ENCODE measurements around the gene ZNF189. TPM values are rescaled to one million over a fixed set of nuclear protein-coding genes. Genes with fewer than 3 reads are reported as not detected.

ZNF189 gene
- polyA plus RNA-seq, 1 donor (not counting 4 experiments of a cell fraction or from before 2014, with no cell fraction given): 8.7 TPM

DNA sequence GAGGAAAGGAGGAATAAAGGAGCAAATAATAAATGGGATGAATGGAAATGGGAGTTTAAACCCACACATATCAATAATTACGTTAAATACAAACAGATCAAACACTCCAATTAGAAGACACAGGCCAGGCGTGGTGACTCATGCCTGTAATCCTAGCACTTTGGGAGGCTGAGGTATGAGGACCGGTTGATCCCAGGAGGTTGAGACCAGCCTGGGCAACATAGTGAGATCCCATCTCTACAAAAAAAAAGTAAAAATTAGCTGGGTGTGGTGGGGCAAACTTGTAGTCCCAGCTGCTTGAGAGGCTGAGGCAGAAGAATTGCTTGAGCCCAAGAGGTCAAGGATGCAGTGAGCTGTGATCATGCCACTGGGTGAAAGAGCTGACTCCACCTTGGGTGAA is 17.5 kb upstream of the ZNF189 start:
- H3K27ac ChIP-seq (ENCODE audit: control insufficient read depth, insufficient read depth, low read length): no peak overlapping the region

DNA sequence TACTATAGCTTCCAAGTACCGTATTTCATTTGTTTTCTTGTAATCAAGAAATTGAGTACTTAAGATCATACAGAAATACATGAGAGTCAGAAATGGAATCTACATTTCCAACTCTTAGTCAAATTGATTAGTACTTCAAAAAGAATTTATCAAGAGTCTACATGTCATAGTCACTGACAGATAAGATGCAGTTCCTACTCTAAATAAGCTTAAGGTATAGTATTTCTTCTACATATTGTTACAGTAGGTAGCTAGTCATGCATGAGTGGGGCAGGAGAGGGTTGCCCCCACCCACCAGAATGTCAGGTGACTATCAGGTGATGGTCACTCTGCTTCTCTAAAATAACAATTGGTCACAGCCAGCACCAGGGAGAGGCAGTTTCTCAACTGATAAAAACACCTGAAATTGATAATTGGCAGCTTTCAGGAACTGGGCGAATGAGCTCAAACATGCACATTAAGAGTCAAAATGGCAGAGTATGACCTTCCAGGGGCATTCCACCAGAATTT is 16.8 kb upstream of the ZNF189 start:
- H3K9me3 ChIP-seq (ENCODE audit: control insufficient read depth, low read depth, low read length): no peaks in the 10 kb centered on the region
- H3K4me3 ChIP-seq (ENCODE audit: control insufficient read depth in 2 of 3, extremely low read depth in 1 of 3, insufficient read depth in 2 of 3, low read depth in 1 of 3, low read length in 3 of 3): no peak overlapping the region

More for the DNA sequence above, 17.5 kb upstream of the ZNF189 start:
- TF ChIP-seq, protein P1, sequence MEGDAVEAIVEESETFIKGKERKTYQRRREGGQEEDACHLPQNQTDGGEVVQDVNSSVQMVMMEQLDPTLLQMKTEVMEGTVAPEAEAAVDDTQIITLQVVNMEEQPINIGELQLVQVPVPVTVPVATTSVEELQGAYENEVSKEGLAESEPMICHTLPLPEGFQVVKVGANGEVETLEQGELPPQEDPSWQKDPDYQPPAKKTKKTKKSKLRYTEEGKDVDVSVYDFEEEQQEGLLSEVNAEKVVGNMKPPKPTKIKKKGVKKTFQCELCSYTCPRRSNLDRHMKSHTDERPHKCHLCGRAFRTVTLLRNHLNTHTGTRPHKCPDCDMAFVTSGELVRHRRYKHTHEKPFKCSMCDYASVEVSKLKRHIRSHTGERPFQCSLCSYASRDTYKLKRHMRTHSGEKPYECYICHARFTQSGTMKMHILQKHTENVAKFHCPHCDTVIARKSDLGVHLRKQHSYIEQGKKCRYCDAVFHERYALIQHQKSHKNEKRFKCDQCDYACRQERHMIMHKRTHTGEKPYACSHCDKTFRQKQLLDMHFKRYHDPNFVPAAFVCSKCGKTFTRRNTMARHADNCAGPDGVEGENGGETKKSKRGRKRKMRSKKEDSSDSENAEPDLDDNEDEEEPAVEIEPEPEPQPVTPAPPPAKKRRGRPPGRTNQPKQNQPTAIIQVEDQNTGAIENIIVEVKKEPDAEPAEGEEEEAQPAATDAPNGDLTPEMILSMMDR (optimal IDR thresholded peaks at IDR 0.05 in 1 of 3, IDR thresholded peaks at IDR 0.05 in 1 of 3, conservative IDR thresholded peaks at IDR 0.05 in 1 of 3; ENCODE audit: extremely low read depth in 1 of 3, insufficient read depth in 2 of 3, low read length in 3 of 3): no peak
- TF ChIP-seq EZH2 (IDR thresholded peaks at IDR 0.05; ENCODE audit: low read length): no peak
- Histone ChIP-seq H3K36me3 (ENCODE audit: control insufficient read depth in 2 of 2, extremely low read depth in 1 of 2, insufficient read depth in 2 of 2, low read length in 2 of 2) (no peaks in the 10 kb centered on the region), H3K9me1 (ENCODE audit: control insufficient read depth, extremely low read depth, insufficient read depth, low read length) (no peaks in the 10 kb centered on the region), H3K4me2 (ENCODE audit: control insufficient read depth, extremely low read depth, insufficient read depth, low read depth, low read length) (no peak overlapping the region), H4K20me1 (ENCODE audit: control insufficient read depth, extremely low read depth, insufficient read depth, low read length) (no peaks in the 10 kb centered on the region), H3K4me3 (ENCODE audit: control insufficient read depth in 2 of 3, extremely low read depth in 1 of 3, insufficient read depth in 2 of 3, low read depth in 1 of 3, low read length in 3 of 3) (no peak overlapping the region), H3K9me3 (ENCODE audit: control insufficient read depth, low read depth, low read length) (no peaks in the 10 kb centered on the region), H3K27me3 (ENCODE audit: control insufficient read depth, extremely low read depth, insufficient read depth, low read length) (no peaks in the 10 kb centered on the region), H2AFZ (ENCODE audit: control insufficient read depth, low read length) (no peak overlapping the region), H3K9ac (ENCODE audit: control insufficient read depth, extremely low read depth, insufficient read depth, low read length) (no peak overlapping the region), H3K4me1 (ENCODE audit: control insufficient read depth, extremely low read depth, insufficient read depth, low read length) (peaks cover 17% of the 10 kb centered on the region), H3K79me2 (ENCODE audit: control insufficient read depth, insufficient read depth, low read length) (no peaks in the 10 kb centered on the region)
- dilution Hi-C loops (cut with MboI; ENCODE audit: extremely low pct_ligation_motif_present, low sequenced_read_pairs): no loop called here
- no peak for FAIRE-seq
- no peak for DNase-seq (ENCODE audit: low read depth, low spot score)

More for the DNA sequence above, 16.8 kb upstream of the ZNF189 start:
- Histone ChIP-seq H2AFZ (ENCODE audit: control insufficient read depth, low read length) (no peak overlapping the region), H3K4me2 (ENCODE audit: control insufficient read depth, extremely low read depth, insufficient read depth, low read depth, low read length) (no peak overlapping the region), H3K79me2 (ENCODE audit: control insufficient read depth, insufficient read depth, low read length) (no peaks in the 10 kb centered on the region), H3K27me3 (ENCODE audit: control insufficient read depth, extremely low read depth, insufficient read depth, low read length) (no peaks in the 10 kb centered on the region), H3K27ac (ENCODE audit: control insufficient read depth, insufficient read depth, low read length) (no peak overlapping the region), H4K20me1 (ENCODE audit: control insufficient read depth, extremely low read depth, insufficient read depth, low read length) (no peaks in the 10 kb centered on the region), H3K4me1 (ENCODE audit: control insufficient read depth, extremely low read depth, insufficient read depth, low read length) (peaks cover 10% of the 10 kb centered on the region), H3K9me1 (ENCODE audit: control insufficient read depth, extremely low read depth, insufficient read depth, low read length) (no peaks in the 10 kb centered on the region), H3K36me3 (ENCODE audit: control insufficient read depth in 2 of 2, extremely low read depth in 1 of 2, insufficient read depth in 2 of 2, low read length in 2 of 2) (no peaks in the 10 kb centered on the region), H3K9ac (ENCODE audit: control insufficient read depth, extremely low read depth, insufficient read depth, low read length) (no peak overlapping the region)
- dilution Hi-C loops (cut with MboI; ENCODE audit: extremely low pct_ligation_motif_present, low sequenced_read_pairs): no loop called here
- no peak for TF ChIP-seq EZH2 (IDR thresholded peaks at IDR 0.05; ENCODE audit: low read length)
- TF ChIP-seq, protein P1 (optimal IDR thresholded peaks at IDR 0.05 in 1 of 3, IDR thresholded peaks at IDR 0.05 in 1 of 3, conservative IDR thresholded peaks at IDR 0.05 in 1 of 3; ENCODE audit: extremely low read depth in 1 of 3, insufficient read depth in 2 of 3, low read length in 3 of 3): no peak
- DNase-seq (ENCODE audit: low read depth, low spot score) (no peak), FAIRE-seq (no peak)
